MCF 10A (cell line): ENCODE results near the gene MYO15B. TPM values are rescaled to one million over a fixed set of nuclear protein-coding genes. Genes with fewer than 3 reads are reported as not detected.

Source experiments
- BruUV-seq: library from RNA; stranded (reverse); fragments of 400-500 nt; replicated peaks from 2 replicates; lab custom pipeline; 2021; lab: Mats Ljungman, UMichigan
- CTCF ChIA-PET: fragments of 300-600 bp; sonication (Branson Sonifier 250); formaldehyde crosslinking; extraction: SDS; loops from one replicate; lab custom pipeline; 2021; ENCODE audit warnings: antibody characterized with exemption, inconsistent platforms; lab: Yijun Ruan, JAX
- POLR2A ChIA-PET: fragments of 300-600, 350-650 bp; sonication (Branson Sonifier 250); formaldehyde crosslinking; extraction: SDS; loops from one replicate; lab custom pipeline; 2020; ENCODE audit warnings: antibody characterized with exemption, inconsistent platforms; lab: Yijun Ruan, JAX
- DNase-seq: peaks from one replicate; pipeline ENCODE4 v3.0.0-alpha.2; 2018; ENCODE audit not compliant: unreplicated experiment
- H3K27ac Mint-ChIP-seq: one replicate; pipeline ENCODE4 v1.8.0; 2022; ENCODE audit warnings: mild to moderate bottlenecking, low read depth, mixed read lengths; ENCODE audit not compliant: unreplicated experiment
- H3K27me3 Mint-ChIP-seq: one replicate; pipeline ENCODE4 v1.8.0; 2022; ENCODE audit warnings: mixed read lengths; ENCODE audit not compliant: insufficient read depth, unreplicated experiment
- H3K36me3 Mint-ChIP-seq: one replicate; pipeline ENCODE4 v1.8.0; 2022; ENCODE audit warnings: mild to moderate bottlenecking, moderate library complexity, mixed read lengths; ENCODE audit not compliant: insufficient read depth, unreplicated experiment
- H3K4me1 Mint-ChIP-seq: one replicate; pipeline ENCODE4 v1.8.0; 2022; ENCODE audit warnings: mixed read lengths; ENCODE audit not compliant: insufficient read depth, unreplicated experiment
- H3K4me3 Mint-ChIP-seq: one replicate; pipeline ENCODE4 v1.8.0; 2022; ENCODE audit warnings: mild to moderate bottlenecking, moderate library complexity, mixed read lengths; ENCODE audit not compliant: unreplicated experiment
- H3K9me3 Mint-ChIP-seq: one replicate; pipeline ENCODE4 v1.8.0; 2022; ENCODE audit warnings: mixed read lengths; ENCODE audit not compliant: unreplicated experiment
- CTCF ChIP-seq: fragments of 200-600 bp; IDR thresholded peaks from one replicate; pipeline ENCODE4 v1.8.0; 2022; ENCODE audit warnings: antibody characterized with exemption, mild to moderate bottlenecking; ENCODE audit not compliant: unreplicated experiment
- intact Hi-C: fragments of 100-400 bp; cut with micrococcal nuclease; formaldehyde crosslinking; loops from 2 replicates; pipeline ENCODE4 v1.14.1; 2022
- total RNA-seq: library from RNA; stranded (reverse); gene quantifications from 2 replicates; pipeline ENCODE4 v1.2.3, GENCODE V29; 2022

The MYO15B gene
- total RNA-seq, 1 experiment from 2014 or later = 10.9 TPM

GRCh38 chr17:75639771-75640555 is 52.4 kb downstream of the MYO15B start:
- BruUV-seq = no TSS peak
- intact Hi-C loops = loop anchor here (10.0 kb wide), 1 partner anchor 215 kb away; no protein-coding TSS in a partner anchor
- DNase-seq = no peak
- H3K27me3 Mint-ChIP-seq = no peaks in the 10 kb centered on the region
- CTCF ChIA-PET = interaction anchor here (0.5 to 1.4 kb wide), 3 partner anchors 10 to 247 kb away, joined by 3 read pairs; no protein-coding TSS in a partner anchor
- H3K9me3 Mint-ChIP-seq = no peaks in the 10 kb centered on the region
- H3K27ac Mint-ChIP-seq = no peak overlapping the region
- no peaks in the 10 kb centered on the region for H3K4me1 Mint-ChIP-seq
- H3K36me3 Mint-ChIP-seq = no peaks in the 10 kb centered on the region
- no peak overlapping the region for H3K4me3 Mint-ChIP-seq
- no peak for TF ChIP-seq CTCF
- POLR2A ChIA-PET = no interaction called here

GRCh38 chr17:75640556-75641119 is 53.0 kb downstream of the MYO15B start:
- no peaks in the 10 kb centered on the region for H3K36me3 Mint-ChIP-seq
- ChIA-PET POLR2A (no interaction called here), CTCF (interaction anchor here (1.0 to 2.8 kb wide), 4 partner anchors 7 to 27 kb away, joined by 3 to 17 read pairs (median 4); partner anchors contain the start of gene SMIM5)
- no peak for TF ChIP-seq CTCF
- BruUV-seq = no TSS peak
- H3K4me1 Mint-ChIP-seq = peaks cover under 1% of the 10 kb centered on the region
- DNase-seq = no peak
- no peak overlapping the region for H3K4me3 Mint-ChIP-seq
- no peaks in the 10 kb centered on the region for H3K9me3 Mint-ChIP-seq
- H3K27me3 Mint-ChIP-seq = no peaks in the 10 kb centered on the region
- no peak overlapping the region for H3K27ac Mint-ChIP-seq
- intact Hi-C loops = no loop called here

GRCh38 chr17:75641343-75641742 is 53.7 kb downstream of the MYO15B start:
- Mint-ChIP-seq H3K4me1 (peaks cover 5% of the 10 kb centered on the region), H3K27me3 (no peaks in the 10 kb centered on the region), H3K36me3 (no peaks in the 10 kb centered on the region), H3K4me3 (no peak overlapping the region), H3K9me3 (no peaks in the 10 kb centered on the region), H3K27ac (no peak overlapping the region)
- no peak for TF ChIP-seq CTCF
- POLR2A ChIA-PET = no interaction called here
- intact Hi-C loops = no loop called here
- CTCF ChIA-PET = interaction anchor here (0.7 to 2.8 kb wide), 6 partner anchors 8 to 83 kb away, joined by 3 to 17 read pairs (median 4); partner anchors contain the start of gene SMIM5
- no TSS peak for BruUV-seq
- DNase-seq = no peak

GRCh38 chr17:75642182-75642783 is 54.7 kb downstream of the MYO15B start:
- TF ChIP-seq CTCF = no peak
- peaks cover 5% of the 10 kb centered on the region for H3K4me1 Mint-ChIP-seq

More at GRCh38 chr17:75642182-75642783, 54.7 kb downstream of the MYO15B start:
- no TSS peak for BruUV-seq
- Mint-ChIP-seq H3K27me3 (no peaks in the 10 kb centered on the region), H3K36me3 (no peaks in the 10 kb centered on the region), H3K4me3 (no peak overlapping the region), H3K9me3 (no peaks in the 10 kb centered on the region), H3K27ac (no peak overlapping the region)
- intact Hi-C loops = no loop called here
- DNase-seq = no peak
- ChIA-PET POLR2A (interaction anchor here (0.6 to 0.7 kb wide), 2 partner anchors 9 to 29 kb away, joined by 3 to 4 read pairs; partner anchors contain the start of gene SMIM5), CTCF (interaction anchor here (0.7 to 2.8 kb wide), 4 partner anchors 9 to 82 kb away, joined by 3 to 17 read pairs (median 4); partner anchors contain the start of gene SMIM5)
